Mesothelial cell of epicardium (in vitro differentiated cells): ENCODE measurements around the gene GPR180. TPM values are rescaled to one million over a fixed set of nuclear protein-coding genes. Genes with fewer than 3 reads are reported as not detected.

Experiments
- DNase-seq, 2 experiments: peaks; one replicate each; pipeline ENCODE4 v3.0.0; 2021; ENCODE audit warnings: low spot score in 2 of 2; ENCODE audit not compliant: unreplicated experiment in 2 of 2
- H3K27ac Mint-ChIP-seq: 2 replicates; pipeline ENCODE4 v1.8.0; 2021; ENCODE audit warnings: mixed read lengths
- H3K27me3 Mint-ChIP-seq: 2 replicates; pipeline ENCODE4 v1.8.0; 2021; ENCODE audit warnings: low read depth, mixed read lengths
- H3K36me3 Mint-ChIP-seq: 2 replicates; pipeline ENCODE4 v1.8.0; 2021; ENCODE audit warnings: mixed read lengths
- H3K4me1 Mint-ChIP-seq: 2 replicates; pipeline ENCODE4 v1.8.0; 2021; ENCODE audit warnings: mixed read lengths
- H3K4me3 Mint-ChIP-seq: 2 replicates; pipeline ENCODE4 v1.8.0; 2021; ENCODE audit warnings: mild to moderate bottlenecking, moderate library complexity, mixed read lengths
- H3K9me3 Mint-ChIP-seq: 2 replicates; pipeline ENCODE4 v1.8.0; 2021; ENCODE audit warnings: mixed read lengths
- total RNA-seq: library from RNA; stranded (reverse); gene quantifications from 3 replicates; pipeline ENCODE4 v1.2.1, GENCODE V29; 2021
- TF ChIP-seq, protein P1 (sequence below): fragments of 200-600 bp; sonication (generic); IDR thresholded peaks from one replicate; pipeline ENCODE4 v1.5.0; 2021; ENCODE audit warnings: antibody characterized with exemption; ENCODE audit not compliant: unreplicated experiment

The GPR180 gene
- total RNA-seq, 1 donor from 2014 or later: 6.5 TPM

DNA sequence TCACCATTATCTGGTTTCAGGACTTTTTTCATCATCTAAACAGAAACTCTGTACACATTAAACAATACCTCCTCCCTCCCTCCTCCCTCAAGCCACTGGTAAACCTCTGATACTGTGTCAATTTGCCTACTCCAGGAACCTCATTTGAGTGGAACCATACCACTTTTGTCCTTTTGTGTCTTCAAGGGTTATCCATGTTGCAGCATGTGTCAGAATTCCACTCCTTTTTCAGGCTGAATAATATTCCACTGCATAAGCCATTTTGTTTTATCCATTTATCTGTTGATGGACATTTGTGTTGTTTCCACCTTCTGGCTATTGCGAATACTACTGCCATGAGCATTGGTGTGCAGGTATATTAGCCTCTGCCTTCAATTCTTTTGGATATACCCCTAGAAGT, 33.2 kb upstream of the GPR180 start:
- TF ChIP-seq, protein P1, sequence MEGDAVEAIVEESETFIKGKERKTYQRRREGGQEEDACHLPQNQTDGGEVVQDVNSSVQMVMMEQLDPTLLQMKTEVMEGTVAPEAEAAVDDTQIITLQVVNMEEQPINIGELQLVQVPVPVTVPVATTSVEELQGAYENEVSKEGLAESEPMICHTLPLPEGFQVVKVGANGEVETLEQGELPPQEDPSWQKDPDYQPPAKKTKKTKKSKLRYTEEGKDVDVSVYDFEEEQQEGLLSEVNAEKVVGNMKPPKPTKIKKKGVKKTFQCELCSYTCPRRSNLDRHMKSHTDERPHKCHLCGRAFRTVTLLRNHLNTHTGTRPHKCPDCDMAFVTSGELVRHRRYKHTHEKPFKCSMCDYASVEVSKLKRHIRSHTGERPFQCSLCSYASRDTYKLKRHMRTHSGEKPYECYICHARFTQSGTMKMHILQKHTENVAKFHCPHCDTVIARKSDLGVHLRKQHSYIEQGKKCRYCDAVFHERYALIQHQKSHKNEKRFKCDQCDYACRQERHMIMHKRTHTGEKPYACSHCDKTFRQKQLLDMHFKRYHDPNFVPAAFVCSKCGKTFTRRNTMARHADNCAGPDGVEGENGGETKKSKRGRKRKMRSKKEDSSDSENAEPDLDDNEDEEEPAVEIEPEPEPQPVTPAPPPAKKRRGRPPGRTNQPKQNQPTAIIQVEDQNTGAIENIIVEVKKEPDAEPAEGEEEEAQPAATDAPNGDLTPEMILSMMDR: no peak
- peaks cover 32% of the 10 kb centered on the region for H3K36me3 Mint-ChIP-seq
- no peak overlapping the region for H3K27ac Mint-ChIP-seq
- no peaks in the 10 kb centered on the region for H3K4me1 Mint-ChIP-seq
- no peak for DNase-seq
- no peaks in the 10 kb centered on the region for H3K9me3 Mint-ChIP-seq
- no peak overlapping the region for H3K4me3 Mint-ChIP-seq
- H3K27me3 Mint-ChIP-seq: no peaks in the 10 kb centered on the region

GRCh38 chr13:94569615-94570014, 32.0 kb upstream of the GPR180 start:
- no peak overlapping the region for H3K4me3 Mint-ChIP-seq
- no peak overlapping the region for H3K27ac Mint-ChIP-seq
- H3K9me3 Mint-ChIP-seq: no peaks in the 10 kb centered on the region
- H3K4me1 Mint-ChIP-seq: no peaks in the 10 kb centered on the region
- TF ChIP-seq, protein P1: no peak
- peaks cover 36% of the 10 kb centered on the region for H3K36me3 Mint-ChIP-seq
- DNase-seq: no peak
- H3K27me3 Mint-ChIP-seq: no peaks in the 10 kb centered on the region

GRCh38 chr13:94579063-94579462, 22.6 kb upstream of the GPR180 start:
- Mint-ChIP-seq H3K27ac (no peak overlapping the region), H3K4me3 (no peak overlapping the region), H3K9me3 (peaks cover 4% of the 10 kb centered on the region), H3K27me3 (no peaks in the 10 kb centered on the region), H3K36me3 (peaks cover 40% of the 10 kb centered on the region), H3K4me1 (no peaks in the 10 kb centered on the region)
- no peak for DNase-seq
- TF ChIP-seq, protein P1: no peak

- Mint-ChIP-seq H3K36me3 (peaks cover 52% of the 10 kb centered on the region), H3K27me3 (no peaks in the 10 kb centered on the region), H3K4me3 (no peak overlapping the region), H3K27ac (no peak overlapping the region), H3K4me1 (no peaks in the 10 kb centered on the region), H3K9me3 (peaks cover 10% of the 10 kb centered on the region)
- DNase-seq: no peak
- TF ChIP-seq, protein P1: no peak
Observed at GRCh38 chr13:94583926-94584325, 17.7 kb upstream of the GPR180 start.

GRCh38 chr13:94585543-94586101, 16.0 kb upstream of the GPR180 start:
- Mint-ChIP-seq H3K36me3 (peaks cover 48% of the 10 kb centered on the region), H3K27ac (no peak overlapping the region), H3K4me3 (no peak overlapping the region), H3K27me3 (no peaks in the 10 kb centered on the region), H3K9me3 (peaks cover 10% of the 10 kb centered on the region), H3K4me1 (no peaks in the 10 kb centered on the region)
- DNase-seq: no peak
- TF ChIP-seq, protein P1: no peak

- Mint-ChIP-seq H3K27me3 (no peaks in the 10 kb centered on the region), H3K9me3 (peaks cover 10% of the 10 kb centered on the region), H3K36me3 (peaks cover 44% of the 10 kb centered on the region), H3K4me3 (no peak overlapping the region), H3K27ac (no peak overlapping the region), H3K4me1 (no peaks in the 10 kb centered on the region)
- DNase-seq: no peak
- TF ChIP-seq, protein P1: no peak
Observed at GRCh38 chr13:94586371-94586770, 15.3 kb upstream of the GPR180 start.
